Psoas muscle (tissue), 8 donors: ENCODE data around the gene SMAD7. TPM values are rescaled to one million over a fixed set of nuclear protein-coding genes. Genes with fewer than 3 reads are reported as not detected.

ENCODE experiments used
- ATAC-seq, 4 donors: fragments of 200-7000 bp; cut with Tn5 transposase; one replicate each; pipeline ENCODE4 v1.9.1; 2020; ENCODE audit warnings: moderate library complexity in 3 of 4, mild to moderate bottlenecking in 2 of 4
- DNase-seq, 2 donors: peaks; one replicate each; pipeline ENCODE4 v3.0.0-alpha.2; 2020
- H3K27ac ChIP-seq: fragments of 200-600 bp; one replicate; pipeline ENCODE4 v1.8.0; 2022
- H3K27me3 ChIP-seq, 3 donors: fragments of 200-600 bp in 1 of 3; one replicate each; pipeline versions ENCODE4 v1.6.1 to v1.8.0; 2013 to 2022; ENCODE audit warnings: low read length in 2 of 3, mild to moderate bottlenecking in 2 of 3, moderate library complexity in 1 of 3; ENCODE audit not compliant: insufficient read depth in 3 of 3
- H3K36me3 ChIP-seq, 2 donors: fragments of 200-600 bp in 1 of 2; one replicate each; pipeline versions ENCODE4 v1.6.1 to v1.8.0; 2013 to 2022; ENCODE audit warnings: low read depth in 1 of 2, mild to moderate bottlenecking in 1 of 2, moderate library complexity in 1 of 2; ENCODE audit not compliant: insufficient read depth in 1 of 2
- H3K4me1 ChIP-seq: fragments of 200-600 bp; one replicate; pipeline ENCODE4 v1.8.0; 2022
- H3K4me3 ChIP-seq: fragments of 200-600 bp; one replicate; pipeline ENCODE4 v1.8.0; 2022; ENCODE audit warnings: mild to moderate bottlenecking
- H3K9me3 ChIP-seq: fragments of 200-600 bp; one replicate; pipeline ENCODE4 v1.8.0; 2022
- WGBS, 3 donors: extraction: QIAGEN DNeasy Blood & Tissue Kit; methylation state at CpG; one replicate each; pipeline versions ENCODE4 v1.1.6 to v1.1.7; 2013; 5-methylcytosine and 5-hydroxymethylcytosine counted together
- intact Hi-C, 2 donors: fragments of 100-400 bp; cut with DNase I; formaldehyde crosslinking; loops; one replicate each; pipeline versions ENCODE4 v1.11.0 to v1.14.2; 2022
- polyA plus RNA-seq, 3 donors: library from polyadenylated mRNA; stranded (reverse); fragments of 200-250 nt; gene quantifications; one replicate each; pipeline ENCODE4 v1.2.3, GENCODE V29; 2013
- total RNA-seq, 4 donors: library from RNA; stranded (reverse); fragmentation: NEBNext Ultra II Directional in 2 of 4; extraction: Animal tissue kit (Norgen Biotek cat#: 25700) in 2 of 4; gene quantifications; one replicate each; pipeline versions ENCODE4 v1.2.1 to v1.2.4, GENCODE V29; 2021 to 2023
- TF ChIP-seq, protein P1 (sequence below): fragments of 200-600 bp; IDR thresholded peaks from one replicate; pipeline ENCODE4 v1.8.0; 2022; ENCODE audit warnings: antibody characterized with exemption
- donor health status: healthy with polysubstance abuse.
- donor health status: DM: no; HTN: no; CAD: no; lungs with moderate emphysema.
- donor health status: Bipolar disorder and iron deficiency.
- donor health status: healthy.
- donor health status: DM: yes; HTN: yes; CAD: no.
- donor health status: DM: no; HTN: no; CAD: no.
- donor health status: DM: no; HTN: no; CAD: no.
- donor health status: DM: yes; HTN: yes; CAD: no.

SMAD7 gene
- total and polyA plus RNA-seq, 7 donors, result 5.4 to 14.7 (median 8.4) TPM

DNA sequence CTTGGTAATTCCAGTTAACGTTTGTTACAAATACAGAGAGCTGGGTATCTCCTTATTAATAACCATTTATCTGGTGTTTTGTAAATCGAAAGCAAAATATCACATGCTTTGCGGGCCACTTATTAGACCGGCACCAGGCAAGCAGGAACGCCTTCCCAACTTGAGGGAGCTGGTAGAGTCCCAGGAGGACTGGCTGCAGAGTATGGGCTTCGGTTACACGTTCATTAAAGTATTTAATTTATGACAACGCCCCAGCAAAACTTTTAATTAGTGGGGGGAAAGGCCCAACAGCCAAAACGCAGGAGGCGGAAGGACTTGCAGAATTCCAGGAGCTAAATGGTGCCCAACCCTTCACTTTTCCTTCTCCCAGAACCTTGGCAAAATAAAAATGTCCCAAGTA lies 3.7 kb downstream of the SMAD7 start:
- Histone ChIP-seq H3K36me3 (peaks cover 0 to 5% of the 10 kb centered on the region in 2 donors), H3K4me3 (peak overlapping the region; percentile 79), H3K27me3 (no peaks in the 10 kb centered on the region), H3K27ac (peak overlapping the region; percentile 99), H3K9me3 (no peaks in the 10 kb centered on the region), H3K4me1 (peaks cover 61% of the 10 kb centered on the region)
- TF ChIP-seq, protein P1, sequence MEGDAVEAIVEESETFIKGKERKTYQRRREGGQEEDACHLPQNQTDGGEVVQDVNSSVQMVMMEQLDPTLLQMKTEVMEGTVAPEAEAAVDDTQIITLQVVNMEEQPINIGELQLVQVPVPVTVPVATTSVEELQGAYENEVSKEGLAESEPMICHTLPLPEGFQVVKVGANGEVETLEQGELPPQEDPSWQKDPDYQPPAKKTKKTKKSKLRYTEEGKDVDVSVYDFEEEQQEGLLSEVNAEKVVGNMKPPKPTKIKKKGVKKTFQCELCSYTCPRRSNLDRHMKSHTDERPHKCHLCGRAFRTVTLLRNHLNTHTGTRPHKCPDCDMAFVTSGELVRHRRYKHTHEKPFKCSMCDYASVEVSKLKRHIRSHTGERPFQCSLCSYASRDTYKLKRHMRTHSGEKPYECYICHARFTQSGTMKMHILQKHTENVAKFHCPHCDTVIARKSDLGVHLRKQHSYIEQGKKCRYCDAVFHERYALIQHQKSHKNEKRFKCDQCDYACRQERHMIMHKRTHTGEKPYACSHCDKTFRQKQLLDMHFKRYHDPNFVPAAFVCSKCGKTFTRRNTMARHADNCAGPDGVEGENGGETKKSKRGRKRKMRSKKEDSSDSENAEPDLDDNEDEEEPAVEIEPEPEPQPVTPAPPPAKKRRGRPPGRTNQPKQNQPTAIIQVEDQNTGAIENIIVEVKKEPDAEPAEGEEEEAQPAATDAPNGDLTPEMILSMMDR, result no peak
- intact Hi-C loops, result loop anchor here in 1 of 2 donors (5.0 kb wide), 1 partner anchor 175 kb away; no protein-coding TSS in a partner anchor
- WGBS, 3 donors, result 17 to 27% (median 18%) methylated on average over 10 of the region's 10 CpGs
- DNase-seq (no peak), ATAC-seq (no peak)

DNA sequence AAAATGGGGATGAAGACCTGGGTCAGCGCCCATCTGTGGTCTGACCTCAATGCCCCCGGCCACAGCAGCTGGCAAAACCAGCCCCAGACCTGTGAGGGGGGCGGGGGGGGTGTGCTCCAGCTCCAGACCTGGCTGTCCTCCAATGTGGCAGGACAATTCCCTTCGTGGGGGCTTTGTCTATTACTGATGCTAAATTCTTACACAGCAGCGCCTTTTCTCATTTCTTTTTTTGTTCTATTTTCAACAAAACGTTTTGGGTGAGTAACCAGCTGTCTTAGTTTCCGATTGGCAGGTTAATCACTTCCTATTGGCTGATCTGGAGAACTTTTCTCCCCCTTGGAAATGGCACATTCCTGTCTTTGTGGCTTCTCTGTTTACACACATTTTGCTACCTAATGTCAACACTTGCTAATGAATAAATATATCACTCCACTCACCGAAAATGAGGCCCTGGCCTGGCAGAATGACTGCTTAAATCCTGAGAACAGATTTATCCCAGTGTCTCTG lies 4.4 kb downstream of the SMAD7 start:
- peak overlapping the region; percentile 99 for H3K27ac ChIP-seq
- WGBS, 3 donors, result 25 to 40% (median 30%) methylated on average over 8 of the region's 8 CpGs
- H3K4me3 ChIP-seq, result peak overlapping the region; percentile 79
- intact Hi-C loops, result loop anchor here in 1 of 2 donors (5.0 kb wide), 1 partner anchor 174 kb away; no protein-coding TSS in a partner anchor
- no peaks in the 10 kb centered on the region for H3K9me3 ChIP-seq
- H3K36me3 ChIP-seq, result peaks cover 0 to 11% of the 10 kb centered on the region in 2 donors
- no peaks in the 10 kb centered on the region for H3K27me3 ChIP-seq
- TF ChIP-seq, protein P1, result no peak
- DNase-seq (no peak), ATAC-seq (no peak)
- peaks cover 68% of the 10 kb centered on the region for H3K4me1 ChIP-seq

DNA sequence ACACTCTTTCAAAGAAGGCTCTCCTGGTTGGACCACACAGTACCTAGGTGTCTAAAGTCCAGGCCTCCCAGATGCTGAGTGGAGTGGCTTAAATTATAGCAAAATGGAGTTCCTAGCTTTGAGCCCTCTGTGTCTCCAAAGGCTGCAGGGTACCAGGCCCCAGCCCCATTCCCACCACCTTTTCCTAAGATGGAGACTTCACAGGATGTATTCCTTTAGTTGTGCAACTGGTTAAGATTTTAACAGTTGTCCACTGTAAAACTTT lies 4.9 kb downstream of the SMAD7 start:
- H3K4me3 ChIP-seq, result peak overlapping the region; percentile 79
- no peak for ATAC-seq
- no peak for DNase-seq
- peak overlapping the region; percentile 99 for H3K27ac ChIP-seq
- H3K9me3 ChIP-seq, result no peaks in the 10 kb centered on the region
- H3K4me1 ChIP-seq, result peaks cover 73% of the 10 kb centered on the region
- peaks cover 0 to 12% of the 10 kb centered on the region in 2 donors for H3K36me3 ChIP-seq
- TF ChIP-seq, protein P1, result no peak
- no peaks in the 10 kb centered on the region for H3K27me3 ChIP-seq
- intact Hi-C loops, result loop anchor here in 1 of 2 donors (5.0 kb wide), 1 partner anchor 174 kb away; no protein-coding TSS in a partner anchor

DNA sequence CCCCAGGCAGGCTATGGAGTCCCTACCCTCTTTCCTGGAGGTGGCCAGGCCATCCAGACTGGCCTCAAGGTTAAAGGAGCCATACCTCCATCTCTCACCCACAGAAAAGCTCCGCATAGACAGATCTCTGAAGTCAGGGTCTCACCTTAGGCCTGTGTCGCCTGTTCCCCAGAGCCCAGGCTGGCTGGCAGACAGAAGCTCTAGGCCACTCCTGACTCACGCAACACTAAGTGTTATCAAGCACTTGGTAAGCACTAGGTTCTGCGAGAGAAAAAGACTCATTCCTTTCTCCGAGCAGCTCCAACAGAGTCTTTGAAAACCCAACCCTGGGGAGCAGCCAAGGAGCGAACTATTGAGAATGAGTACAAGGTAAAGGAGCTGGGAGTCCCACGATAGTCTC lies 6.1 kb downstream of the SMAD7 start:
- Histone ChIP-seq H3K4me1 (peaks cover 86% of the 10 kb centered on the region), H3K9me3 (no peaks in the 10 kb centered on the region), H3K36me3 (peaks cover 0 to 12% of the 10 kb centered on the region in 2 donors), H3K4me3 (peak overlapping the region; percentile 79), H3K27me3 (no peaks in the 10 kb centered on the region), H3K27ac (peak overlapping the region; percentile 99)
- ATAC-seq (no peak), DNase-seq (no peak)
- intact Hi-C loops, result loop anchor here in 1 of 2 donors (5.0 kb wide), 1 partner anchor 172 kb away; no protein-coding TSS in a partner anchor
- WGBS, 3 donors, result 84 to 89% (median 88%) methylated on average over 7 of the region's 7 CpGs
- TF ChIP-seq, protein P1, result no peak
